K562 (cell line): ENCODE measurements around the gene USP15. TPM values are rescaled to one million over a fixed set of nuclear protein-coding genes. Genes with fewer than 3 reads are reported as not detected.
A peak's percentile ranks its signal among the peaks of the same experiment; 100 is the strongest.

Source experiments
- ARID1B ChIP-seq: fragments of 450-650 bp; IDR thresholded peaks from 2 replicates; pipeline ENCODE4 v1.6.1; 2016; ENCODE audit warnings: antibody characterized with exemption, mild to moderate bottlenecking, inconsistent platforms
- ASH1L ChIP-seq: fragments of 450-650 bp; IDR thresholded peaks from 2 replicates; pipeline ENCODE4 v1.6.1; 2018; ENCODE audit warnings: borderline replicate concordance, mild to moderate bottlenecking, low read depth; ENCODE audit not compliant: partially characterized antibody
- BDP1 ChIP-seq: IDR thresholded peaks from 3 replicates; pipeline ENCODE4 v1.6.1; 2011; ENCODE audit not compliant: insufficient read length, insufficient read depth
- CBFA2T3 ChIP-seq: fragments of 450-650 bp; IDR thresholded peaks from 2 replicates; pipeline ENCODE4 v1.6.1; 2017
- CHD2 ChIP-seq: IDR thresholded peaks from 2 replicates; pipeline ENCODE4 v1.6.1; 2011; ENCODE audit warnings: low read depth, low read length
- CREM ChIP-seq: IDR thresholded peaks from 2 replicates; pipeline ENCODE4 v1.6.1; 2014; ENCODE audit warnings: antibody characterized with exemption, low read depth
- CTBP1 ChIP-seq: fragments of 450-650 bp; IDR thresholded peaks from 2 replicates; pipeline ENCODE4 v1.6.1; 2016; ENCODE audit warnings: borderline replicate concordance
- HNRNPL ChIP-seq: fragments of 200-400 bp; formaldehyde crosslinking; IDR thresholded peaks from 2 replicates; pipeline ENCODE4 v1.6.1; 2017; ENCODE audit warnings: low read depth, mild to moderate bottlenecking, low read length
- KAT8 ChIP-seq: fragments of 450-650 bp; IDR thresholded peaks from 2 replicates; pipeline ENCODE4 v1.6.1; 2016; ENCODE audit warnings: low read depth, mild to moderate bottlenecking
- KDM5B ChIP-seq: fragments of 200-600 bp; sonication (generic); IDR thresholded peaks from 2 replicates; pipeline ENCODE4 v1.6.1; 2012; ENCODE audit warnings: low read depth, mild to moderate bottlenecking, moderate library complexity, low read length, control low read depth, inconsistent platforms; ENCODE audit not compliant: insufficient replicate concordance
- KLF10 ChIP-seq: fragments of 250-450 bp; sonication (Bioruptor Pico); IDR thresholded peaks from 2 replicates; pipeline ENCODE4 v1.6.1; 2021; ENCODE audit warnings: matching md5 sums
- MEIS2 ChIP-seq: fragments of 450-650 bp; IDR thresholded peaks from 2 replicates; pipeline ENCODE4 v1.6.1; 2014; ENCODE audit warnings: mild to moderate bottlenecking; ENCODE audit not compliant: partially characterized antibody
- MNT ChIP-seq, 2 experiments: fragments of 450-650 bp; conservative IDR thresholded peaks; 2 replicates each; pipeline ENCODE4 v1.6.1; 2017; ENCODE audit warnings: mild to moderate bottlenecking in 2 of 2, moderate library complexity in 2 of 2
- NFIC ChIP-seq: fragments of 450-650 bp; IDR thresholded peaks from 2 replicates; pipeline ENCODE4 v1.6.1; 2017; ENCODE audit warnings: mild to moderate bottlenecking, inconsistent platforms
- SMARCA4 ChIP-seq: fragments of 450-650 bp; IDR thresholded peaks from 2 replicates; pipeline ENCODE4 v1.6.1; 2016
- SMARCC2 ChIP-seq: fragments of 450-650 bp; IDR thresholded peaks from 2 replicates; pipeline ENCODE4 v1.6.1; 2017; ENCODE audit warnings: antibody characterized with exemption, moderate library complexity, mild to moderate bottlenecking, low read depth
- STAT5A ChIP-seq: IDR thresholded peaks from 2 replicates; pipeline ENCODE4 v1.6.1; 2012; ENCODE audit warnings: low read length, inconsistent platforms, borderline replicate concordance
- TCF15 ChIP-seq: fragments of 250-450 bp; sonication (Bioruptor Pico); IDR thresholded peaks from 2 replicates; pipeline ENCODE4 v1.8.0; 2022; ENCODE audit warnings: moderate library complexity, mild to moderate bottlenecking, inconsistent platforms
- ZFX ChIP-seq: sonication (generic); formaldehyde crosslinking; IDR thresholded peaks from 2 replicates; pipeline ENCODE4 v1.8.0; 2022; ENCODE audit warnings: mild to moderate bottlenecking, missing genetic modification reagents, moderate library complexity
- ZNF263 ChIP-seq: sonication (generic); formaldehyde crosslinking; IDR thresholded peaks from 2 replicates; pipeline ENCODE4 v1.8.0; 2022; ENCODE audit warnings: mild to moderate bottlenecking, missing genetic modification reagents, borderline replicate concordance
- ZNF561 ChIP-seq: fragments of 450-650 bp; formaldehyde crosslinking; conservative IDR thresholded peaks from 2 replicates; pipeline ENCODE4 v1.4.0; 2020; ENCODE audit warnings: mild to moderate bottlenecking, moderate library complexity
- polyA plus RNA-seq, 8 experiments: library from polyadenylated mRNA; depleted of rRNA in 4 of 8; stranded (reverse) in 5 of 8; unstranded in 3 of 8; fragments of >200 nt; fragmentation: Nextera tagmentation in 2 of 8; fragmentation: Illumina TruSeq in 1 of 8; extraction: Ambion mirVana in 2 of 8; extraction: Trizol in 1 of 8; gene quantifications; 2 replicates each; pipeline versions ENCODE4 v1.2.1 to v1.2.3, GENCODE V29; 2011 to 2014; ENCODE audit warnings: inconsistent platforms in 1 of 8, missing spikeins in 1 of 8
- total RNA-seq, 7 experiments: library from RNA; depleted of rRNA in 6 of 7; stranded (reverse); fragments of >200 nt in 6 of 7; fragmentation: Illumina TruSeq in 2 of 7; extraction: Trizol in 2 of 7; gene quantifications; 2 replicates each; pipeline versions ENCODE4 v1.2.1 to v1.2.3, GENCODE V29; 2011 to 2021; ENCODE audit warnings: low replicate concordance in 1 of 7
- TF ChIP-seq, protein P1 (sequence below): fragments of 450-650 bp; IDR thresholded peaks from 2 replicates; pipeline ENCODE4 v1.6.1; 2017; ENCODE audit warnings: antibody characterized with exemption
- TF ChIP-seq, protein P2 (sequence below): sonication (generic); formaldehyde crosslinking; IDR thresholded peaks from 2 replicates; pipeline ENCODE4 v1.8.1; 2023; ENCODE audit warnings: missing genetic modification reagents, mild to moderate bottlenecking, borderline replicate concordance

Gene USP15
- total and polyA plus RNA-seq, 9 of the 15 experiments (the other 6 are each of a cell fraction or from before 2014, with no cell fraction given), result 140 to 272 (median 182) TPM

- no peak for TF ChIP-seq KDM5B
- peak; percentile 60 for TF ChIP-seq SMARCA4
- no peak for TF ChIP-seq ASH1L
- TF ChIP-seq BDP1, result no peak
- TF ChIP-seq ZNF561, result no peak
- peak; percentile 94 for TF ChIP-seq CBFA2T3
- TF ChIP-seq MNT (conservative IDR thresholded peaks at IDR 0.05), result no peak
- TF ChIP-seq, protein P1, sequence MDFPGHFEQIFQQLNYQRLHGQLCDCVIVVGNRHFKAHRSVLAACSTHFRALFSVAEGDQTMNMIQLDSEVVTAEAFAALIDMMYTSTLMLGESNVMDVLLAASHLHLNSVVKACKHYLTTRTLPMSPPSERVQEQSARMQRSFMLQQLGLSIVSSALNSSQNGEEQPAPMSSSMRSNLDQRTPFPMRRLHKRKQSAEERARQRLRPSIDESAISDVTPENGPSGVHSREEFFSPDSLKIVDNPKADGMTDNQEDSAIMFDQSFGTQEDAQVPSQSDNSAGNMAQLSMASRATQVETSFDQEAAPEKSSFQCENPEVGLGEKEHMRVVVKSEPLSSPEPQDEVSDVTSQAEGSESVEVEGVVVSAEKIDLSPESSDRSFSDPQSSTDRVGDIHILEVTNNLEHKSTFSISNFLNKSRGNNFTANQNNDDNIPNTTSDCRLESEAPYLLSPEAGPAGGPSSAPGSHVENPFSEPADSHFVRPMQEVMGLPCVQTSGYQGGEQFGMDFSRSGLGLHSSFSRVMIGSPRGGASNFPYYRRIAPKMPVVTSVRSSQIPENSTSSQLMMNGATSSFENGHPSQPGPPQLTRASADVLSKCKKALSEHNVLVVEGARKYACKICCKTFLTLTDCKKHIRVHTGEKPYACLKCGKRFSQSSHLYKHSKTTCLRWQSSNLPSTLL, result no peak
- TF ChIP-seq ARID1B, result peak; percentile 83
- peak; percentile 67 for TF ChIP-seq NFIC
- no peak for TF ChIP-seq KLF10 (CRISPR knock-in tag)
- no peak for TF ChIP-seq ZNF263 (CRISPR knock-in tag)
- TF ChIP-seq ZFX (CRISPR knock-in tag), result no peak
- TF ChIP-seq KAT8, result no peak
- TF ChIP-seq CREM, result no peak
- TF ChIP-seq SMARCC2, result no peak
- TF ChIP-seq STAT5A, result 0 out of 2 replicates have a peak, but pooled peaks have one; percentile 20
- TF ChIP-seq TCF15 (CRISPR knock-in tag), result no peak
- no peak for TF ChIP-seq CHD2
- 0 out of 2 replicates have a peak, but pooled peaks have one; percentile 11 for TF ChIP-seq CTBP1
- TF ChIP-seq HNRNPL, result no peak
- TF ChIP-seq, protein P2, sequence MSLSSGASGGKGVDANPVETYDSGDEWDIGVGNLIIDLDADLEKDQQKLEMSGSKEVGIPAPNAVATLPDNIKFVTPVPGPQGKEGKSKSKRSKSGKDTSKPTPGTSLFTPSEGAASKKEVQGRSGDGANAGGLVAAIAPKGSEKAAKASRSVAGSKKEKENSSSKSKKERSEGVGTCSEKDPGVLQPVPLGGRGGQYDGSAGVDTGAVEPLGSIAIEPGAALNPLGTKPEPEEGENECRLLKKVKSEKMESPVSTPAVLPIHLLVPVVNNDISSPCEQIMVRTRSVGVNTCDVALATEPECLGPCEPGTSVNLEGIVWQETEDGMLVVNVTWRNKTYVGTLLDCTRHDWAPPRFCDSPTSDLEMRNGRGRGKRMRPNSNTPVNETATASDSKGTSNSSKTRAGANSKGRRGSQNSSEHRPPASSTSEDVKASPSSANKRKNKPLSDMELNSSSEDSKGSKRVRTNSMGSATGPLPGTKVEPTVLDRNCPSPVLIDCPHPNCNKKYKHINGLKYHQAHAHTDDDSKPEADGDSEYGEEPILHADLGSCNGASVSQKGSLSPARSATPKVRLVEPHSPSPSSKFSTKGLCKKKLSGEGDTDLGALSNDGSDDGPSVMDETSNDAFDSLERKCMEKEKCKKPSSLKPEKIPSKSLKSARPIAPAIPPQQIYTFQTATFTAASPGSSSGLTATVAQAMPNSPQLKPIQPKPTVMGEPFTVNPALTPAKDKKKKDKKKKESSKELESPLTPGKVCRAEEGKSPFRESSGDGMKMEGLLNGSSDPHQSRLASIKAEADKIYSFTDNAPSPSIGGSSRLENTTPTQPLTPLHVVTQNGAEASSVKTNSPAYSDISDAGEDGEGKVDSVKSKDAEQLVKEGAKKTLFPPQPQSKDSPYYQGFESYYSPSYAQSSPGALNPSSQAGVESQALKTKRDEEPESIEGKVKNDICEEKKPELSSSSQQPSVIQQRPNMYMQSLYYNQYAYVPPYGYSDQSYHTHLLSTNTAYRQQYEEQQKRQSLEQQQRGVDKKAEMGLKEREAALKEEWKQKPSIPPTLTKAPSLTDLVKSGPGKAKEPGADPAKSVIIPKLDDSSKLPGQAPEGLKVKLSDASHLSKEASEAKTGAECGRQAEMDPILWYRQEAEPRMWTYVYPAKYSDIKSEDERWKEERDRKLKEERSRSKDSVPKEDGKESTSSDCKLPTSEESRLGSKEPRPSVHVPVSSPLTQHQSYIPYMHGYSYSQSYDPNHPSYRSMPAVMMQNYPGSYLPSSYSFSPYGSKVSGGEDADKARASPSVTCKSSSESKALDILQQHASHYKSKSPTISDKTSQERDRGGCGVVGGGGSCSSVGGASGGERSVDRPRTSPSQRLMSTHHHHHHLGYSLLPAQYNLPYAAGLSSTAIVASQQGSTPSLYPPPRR, result no peak
- TF ChIP-seq MEIS2, result no peak
These were observed 59.9 kb downstream of the USP15 start (continued) for GRCh38 chr12:62320054-62320453.
